OCI-LY1 (cell line): ENCODE results near the gene RPS6KA3.

Experiments used
- CTCF ChIP-seq: fragments of 200-600 bp; sonication (generic), shearing (Covaris generic); IDR thresholded peaks from 2 replicates; pipeline ENCODE4 v1.5.1; 2017; ENCODE audit warnings: mild to moderate bottlenecking, antibody characterized with exemption, low read length, moderate library complexity, mixed read lengths
- EZH2 ChIP-seq: fragments of 200-600 bp; sonication (generic), shearing (Covaris generic); IDR thresholded peaks from 2 replicates; pipeline ENCODE4 v1.8.0; 2017; ENCODE audit warnings: borderline replicate concordance, mixed run types, mild to moderate bottlenecking, antibody characterized with exemption, low read length, moderate library complexity, mixed read lengths

- no peak for TF ChIP-seq CTCF
- TF ChIP-seq EZH2, result no peak
Observed at GRCh38 chrX:20144491-20144890, 122.2 kb downstream of the RPS6KA3 start.
